Fibroblast of lung (primary cell): ENCODE results near the gene TMEM179.

Experiments
- CTCF ChIP-seq, 2 donors: IDR thresholded peaks in 1 of 2; conservative IDR thresholded peaks in 1 of 2; 1 replicate in 1 of 2; 2 replicates in 1 of 2; pipeline ENCODE4 v1.5.1; 2011 to 2012; ENCODE audit warnings: low read length in 2 of 2, control low read depth in 1 of 2, inconsistent platforms in 1 of 2, low read depth in 1 of 2, mild to moderate bottlenecking in 1 of 2
- EZH2 ChIP-seq: IDR thresholded peaks from 2 replicates; pipeline ENCODE4 v1.5.1; 2012; ENCODE audit warnings: low read length, control low read depth, mild to moderate bottlenecking; ENCODE audit errors: missing control alignments

GRCh38 chr14:104602933-104603325, 1.6 kb downstream of the TMEM179 start:
- TF ChIP-seq CTCF (conservative IDR thresholded peaks at IDR 0.05 in 1 of 2, IDR thresholded peaks at IDR 0.05 in 1 of 2; ENCODE audit: low read depth in 1 of 2, low read length in 2 of 2): no peak
- TF ChIP-seq EZH2: no peak
